GM12878 (cell line): ENCODE results near the gene TECTB.

Experiments used
- CBX3 ChIP-seq: fragments of 200-600 bp; sonication (generic); IDR thresholded peaks from 2 replicates; pipeline ENCODE4 v1.6.1; 2016; ENCODE audit warnings: low read depth, borderline replicate concordance
- CREM ChIP-seq: IDR thresholded peaks from 2 replicates; pipeline ENCODE4 v1.6.1; 2014; ENCODE audit warnings: antibody characterized with exemption, low read depth
- CTCF ChIP-seq, 3 experiments: IDR thresholded peaks in 2 of 3; conservative IDR thresholded peaks in 1 of 3; 2 replicates each; pipeline ENCODE4 v1.5.1; 2011; ENCODE audit warnings: low read depth in 3 of 3, low read length in 3 of 3, mild to moderate bottlenecking in 3 of 3, control low read depth in 2 of 3, moderate library complexity in 2 of 3, inconsistent platforms in 1 of 3, mixed read lengths in 1 of 3; ENCODE audit not compliant: control insufficient read depth in 2 of 3, insufficient read depth in 1 of 3; ENCODE audit errors: extremely low read depth in 1 of 3
- JUND ChIP-seq: IDR thresholded peaks from 2 replicates; pipeline ENCODE4 v1.6.1; 2012; ENCODE audit warnings: low read depth, mild to moderate bottlenecking, low read length, improper control_type of control experiment, moderate library complexity
- POLR2A ChIP-seq: IDR thresholded peaks from 2 replicates; pipeline ENCODE4 v1.6.1; 2011; ENCODE audit warnings: low read depth, mild to moderate bottlenecking, low read length
- REST ChIP-seq: IDR thresholded peaks from 2 replicates; pipeline ENCODE4 v1.6.1; 2012; ENCODE audit warnings: mild to moderate bottlenecking, low read depth, low read length
- SUPT20H ChIP-seq: IDR thresholded peaks from 2 replicates; pipeline ENCODE4 v1.6.1; 2011; ENCODE audit warnings: low read depth, mild to moderate bottlenecking, low read length, moderate library complexity, borderline replicate concordance; ENCODE audit not compliant: control insufficient read depth
- YY1 ChIP-seq: IDR thresholded peaks from 2 replicates; pipeline ENCODE4 v1.6.1; 2011; ENCODE audit warnings: low read depth, mild to moderate bottlenecking, low read length

- TF ChIP-seq POLR2A (no peak), JUND (no peak), REST (no peak), YY1 (no peak), CTCF (IDR thresholded peaks at IDR 0.05 in 2 of 3, conservative IDR thresholded peaks at IDR 0.05 in 1 of 3; ENCODE audit: control insufficient read depth in 2 of 3, extremely low read depth in 1 of 3, insufficient read depth in 1 of 3, low read depth in 3 of 3, low read length in 3 of 3) (no peak), SUPT20H (no peak), CREM (no peak), CBX3 (no peak)
Observed at GRCh38 chr10:112351146-112351545, 67.9 kb downstream of the TECTB start.
